HG02610 (cell line): Measurements from ENCODE around the gene HDGFL3.
"Not testable (repeated sequence)": the region's sequence is repeated elsewhere in the genome, so short reads cannot be mapped to it uniquely, and the experiment has no call there.

Experiments
- ATAC-seq: cut with Tn5 transposase; IDR thresholded peaks from one replicate; pipeline ENCODE4 v1.9.1; 2021; ENCODE audit warnings: mild to moderate bottlenecking, moderate library complexity; ENCODE audit not compliant: unreplicated experiment

Gene HDGFL3

GRCh38 chr15:83106994-83107840 lies 100.4 kb downstream of the HDGFL3 start, which contains the start of gene TM6SF1:
TM6SF1 (plus strand) TSS chr15:83107645; CDS start chr15:83107681, 36 bp downstream.
- ATAC-seq: peak; percentile 38

- no peak for ATAC-seq
Observed at GRCh38 chr15:83105440-83105839, 102.2 kb downstream of the HDGFL3 start.

GRCh38 chr15:83104141-83104540 lies 103.5 kb downstream of the HDGFL3 start:
- ATAC-seq: no peak

GRCh38 chr15:83102346-83102745 lies 105.3 kb downstream of the HDGFL3 start:
- no peak for ATAC-seq

DNA sequence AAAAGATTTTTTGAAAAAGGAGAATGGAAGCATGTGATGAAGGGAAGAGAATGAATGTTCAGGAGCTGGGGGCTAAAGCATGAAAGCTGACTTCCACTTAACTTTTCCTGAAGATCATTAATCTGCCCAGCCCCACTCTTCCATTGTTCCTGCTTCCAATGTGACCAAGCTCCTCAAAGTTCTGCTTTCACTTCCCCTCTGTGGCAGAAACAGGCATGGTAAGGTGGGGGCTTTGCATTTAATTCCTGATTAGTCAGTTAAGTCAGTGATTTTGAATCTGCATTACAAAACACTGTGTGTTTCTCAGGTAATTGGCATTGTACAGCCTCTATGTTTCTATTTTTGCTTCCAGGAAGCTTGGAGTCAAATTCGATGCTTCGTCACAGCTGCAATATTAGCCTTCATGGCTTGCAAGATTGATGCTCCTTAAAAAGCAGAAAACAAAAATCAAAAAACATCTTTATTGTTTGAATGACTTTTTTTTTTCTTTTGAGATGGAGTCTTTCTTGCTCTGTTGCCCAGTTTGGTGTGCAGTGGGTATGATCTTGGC lies 107.5 kb downstream of the HDGFL3 start:
- no peak for ATAC-seq

GRCh38 chr15:83099290-83099689 lies 108.3 kb downstream of the HDGFL3 start:
- no peak for ATAC-seq

DNA sequence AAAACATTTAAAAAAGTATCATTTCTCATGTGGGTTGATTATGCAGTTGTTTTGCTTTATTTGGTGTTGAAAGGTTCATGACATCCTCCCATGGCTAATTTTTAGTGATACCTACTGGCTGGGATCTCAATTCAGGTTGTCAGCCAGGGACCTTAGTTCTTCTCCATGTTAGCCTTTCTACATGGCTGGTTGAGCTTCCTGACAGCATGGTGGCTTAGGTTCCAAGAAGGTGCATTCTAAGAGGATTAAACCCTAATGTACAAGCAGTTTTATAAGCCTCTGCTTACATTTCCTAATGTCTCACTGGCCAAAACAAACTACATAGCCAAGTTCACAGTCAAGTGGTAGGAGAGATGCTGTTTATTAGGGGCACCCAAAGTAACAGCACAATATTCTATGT lies 109.5 kb downstream of the HDGFL3 start:
- no peak for ATAC-seq

DNA sequence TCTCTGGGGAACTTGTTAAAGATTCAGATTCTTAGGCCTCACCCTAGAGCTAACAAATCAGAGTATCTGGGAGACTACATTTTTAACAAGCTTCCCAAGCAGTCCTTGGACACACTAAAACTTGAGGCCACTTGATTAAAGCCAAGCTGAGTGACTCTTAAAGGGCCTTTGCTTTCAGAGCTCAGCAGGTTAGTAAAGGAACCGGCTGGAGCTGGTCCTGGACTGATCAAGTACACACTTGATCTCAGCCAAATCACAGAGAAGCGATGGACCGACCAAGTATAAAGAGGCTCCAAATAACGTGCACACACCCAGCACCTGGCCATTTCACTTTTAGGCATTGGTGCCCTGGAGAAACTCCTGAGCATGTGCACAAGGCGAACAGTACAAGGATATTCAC lies 113.0 kb downstream of the HDGFL3 start:
- ATAC-seq: no peak

DNA sequence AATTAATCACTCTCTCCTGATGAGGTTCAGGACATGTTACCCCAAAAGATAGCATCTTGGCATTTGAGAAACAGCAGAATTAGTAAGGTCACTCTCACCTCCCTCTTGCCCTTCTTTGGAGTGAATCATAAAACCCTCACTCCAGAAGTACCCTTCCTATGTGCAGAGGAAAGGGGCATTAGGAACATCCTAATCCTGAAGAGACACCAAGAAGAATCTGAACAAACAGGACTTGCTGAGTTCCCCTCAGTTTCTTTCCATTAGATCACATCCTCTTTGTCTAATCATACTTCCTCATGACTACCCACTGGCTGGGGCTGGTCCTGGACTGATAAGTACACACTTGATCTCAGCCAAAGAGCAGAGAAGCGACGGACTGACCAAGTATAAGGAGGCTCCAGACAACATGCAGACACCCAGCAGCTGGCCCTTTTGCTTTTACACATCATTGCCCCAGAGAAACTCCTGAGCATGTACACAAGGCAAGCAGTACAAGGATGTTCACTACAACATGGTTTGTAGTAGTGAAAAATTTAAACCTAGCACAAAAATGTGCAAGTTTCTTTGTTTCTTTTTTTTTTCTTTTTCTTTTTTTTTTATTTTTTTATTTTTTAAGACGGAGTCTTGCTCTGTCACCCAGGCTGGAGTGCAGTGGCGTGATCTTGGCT lies 115.2 kb downstream of the HDGFL3 start:
- peak; percentile 81 for ATAC-seq

GRCh38 chr15:83091965-83092308 lies 115.7 kb downstream of the HDGFL3 start:
- peak; percentile 9 for ATAC-seq

GRCh38 chr15:83090465-83090864 lies 117.2 kb downstream of the HDGFL3 start:
- ATAC-seq: no peak

DNA sequence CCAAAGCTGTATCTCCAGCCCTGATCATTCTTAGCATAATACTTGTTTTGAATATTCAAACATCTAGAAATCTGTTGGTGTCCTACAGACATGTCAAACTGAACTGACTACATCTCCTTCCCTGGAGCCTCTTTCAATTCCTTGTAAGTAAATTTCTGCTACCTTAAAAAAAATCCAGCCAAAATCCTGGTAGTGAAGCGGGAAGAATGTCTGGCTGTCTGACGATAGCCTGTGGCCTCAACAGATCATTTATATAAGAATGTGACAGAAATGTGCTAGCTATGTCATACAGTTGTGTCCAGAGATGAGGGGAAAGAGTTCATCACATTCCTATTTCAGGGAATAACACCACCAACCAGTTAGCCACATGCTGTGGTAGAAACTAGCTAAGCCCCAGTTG lies 118.7 kb downstream of the HDGFL3 start:
- no peak for ATAC-seq

GRCh38 chr15:83087576-83087975 lies 120.0 kb downstream of the HDGFL3 start:
- ATAC-seq: no peak

DNA sequence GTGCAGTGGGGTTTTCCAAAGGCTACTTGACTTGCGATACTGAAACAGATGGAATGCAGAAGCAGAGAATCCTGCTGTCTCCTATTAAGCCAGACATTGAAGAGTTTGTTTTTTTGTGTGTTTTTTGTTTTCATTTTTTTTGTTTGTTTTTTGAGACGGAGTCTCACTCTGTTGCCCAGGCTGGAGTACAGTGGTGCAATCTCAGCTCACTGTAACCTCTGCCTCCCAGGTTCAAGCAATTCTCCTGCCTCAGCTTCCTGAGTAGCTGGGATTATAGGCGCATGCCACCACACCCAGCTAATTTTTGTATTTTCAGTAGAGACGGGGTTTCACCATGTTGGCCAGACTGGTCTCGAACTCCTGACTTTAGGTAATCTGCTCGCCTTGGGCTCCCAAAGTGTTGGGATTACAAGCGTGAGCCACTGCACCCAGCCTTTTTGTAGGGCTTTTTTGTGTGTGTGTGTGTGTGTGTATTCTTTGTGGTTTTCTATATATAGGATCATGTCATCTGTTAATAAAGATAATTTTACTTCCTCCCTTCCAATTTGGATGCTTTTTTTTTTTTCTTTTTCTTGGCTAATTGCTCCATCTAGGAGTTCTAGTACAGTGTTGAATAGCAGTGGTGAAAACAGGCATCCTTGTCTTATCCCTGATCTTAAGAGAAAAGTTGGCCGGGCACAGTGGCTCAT lies 121.6 kb downstream of the HDGFL3 start:
- not testable (repeated sequence) for ATAC-seq

- not testable (repeated sequence) for ATAC-seq
Observed at GRCh38 chr15:83085461-83085860, 122.2 kb downstream of the HDGFL3 start.

DNA sequence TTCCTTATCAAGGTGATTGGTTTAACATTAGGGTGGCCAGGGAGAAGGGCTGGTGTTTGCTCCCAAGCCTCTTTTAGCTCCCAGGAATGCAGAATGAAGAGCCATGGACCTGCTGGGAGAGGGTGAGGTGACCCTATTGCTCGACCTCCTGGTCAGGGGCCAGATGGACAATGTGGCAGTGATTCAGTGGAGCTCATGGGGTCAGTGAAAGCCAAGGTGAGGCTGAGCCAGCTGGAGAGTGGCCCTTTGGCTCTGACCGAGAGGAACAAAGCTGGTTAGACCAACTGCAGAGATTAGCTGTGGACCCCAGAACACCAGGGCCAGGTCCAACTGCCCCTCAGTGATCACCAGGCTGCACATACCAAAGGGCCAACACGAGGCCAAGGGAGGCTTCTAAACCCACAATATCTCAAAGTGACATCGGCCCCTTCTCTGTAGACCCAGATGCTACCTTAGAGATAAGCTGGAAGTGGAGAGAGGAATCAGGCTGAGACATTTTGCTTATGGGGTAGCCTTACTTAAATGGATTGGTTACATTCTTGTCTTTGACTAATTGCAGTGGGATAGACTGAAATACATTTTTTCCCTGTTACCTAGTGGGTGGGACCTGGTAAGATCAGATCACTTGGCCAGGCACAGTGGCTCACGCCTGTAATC lies 124.8 kb downstream of the HDGFL3 start:
- no peak for ATAC-seq

DNA sequence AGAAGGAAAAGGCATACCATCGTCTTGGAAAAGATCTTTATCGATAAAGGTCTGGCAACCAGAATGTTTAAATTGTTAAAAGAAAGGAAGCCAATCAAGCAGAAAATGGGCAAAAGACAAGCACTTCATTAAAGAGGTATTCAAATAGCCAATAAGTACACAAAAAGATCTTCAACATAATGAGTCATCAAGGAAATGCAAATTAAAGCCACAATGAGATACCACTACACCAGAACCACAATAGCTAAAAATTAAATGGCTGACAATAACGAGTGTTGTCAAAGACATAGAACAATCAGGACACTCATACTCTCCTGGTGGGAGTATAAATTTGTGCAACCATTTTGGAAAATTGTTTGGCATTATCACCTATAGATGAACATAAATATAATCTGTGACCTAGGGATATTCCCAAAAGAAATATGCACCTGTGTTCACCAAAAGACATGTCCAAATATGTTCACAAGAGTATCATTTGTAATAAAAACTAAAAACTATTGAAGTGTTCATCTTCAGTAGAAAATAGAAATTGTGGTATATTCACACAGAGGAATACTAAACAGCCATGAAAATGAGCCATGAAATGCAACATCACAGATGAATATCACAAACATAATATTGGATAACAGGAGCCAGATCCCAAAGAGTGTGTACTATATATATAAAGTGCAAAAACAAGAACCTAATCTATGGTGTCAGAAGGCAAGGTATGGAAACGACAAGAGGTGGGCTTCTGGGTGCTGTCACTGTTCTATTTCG lies 126.2 kb downstream of the HDGFL3 start:
- ATAC-seq: no peak

- no peak for ATAC-seq
Observed at GRCh38 chr15:83078712-83079111, 128.9 kb downstream of the HDGFL3 start.
